KG1 (cell line): Measurements from ENCODE around the gene ZNF234.
A peak's percentile ranks its signal among the peaks of the same experiment; 100 is the strongest.
"Not testable (repeated sequence)": the region's sequence is repeated elsewhere in the genome, so short reads cannot be mapped to it uniquely, and the experiment has no call there.

Experiments used
- DNase-seq: peaks from one replicate; lab custom pipeline; 2025; lab: John Stamatoyannopoulos, UW

Gene ZNF234

DNA sequence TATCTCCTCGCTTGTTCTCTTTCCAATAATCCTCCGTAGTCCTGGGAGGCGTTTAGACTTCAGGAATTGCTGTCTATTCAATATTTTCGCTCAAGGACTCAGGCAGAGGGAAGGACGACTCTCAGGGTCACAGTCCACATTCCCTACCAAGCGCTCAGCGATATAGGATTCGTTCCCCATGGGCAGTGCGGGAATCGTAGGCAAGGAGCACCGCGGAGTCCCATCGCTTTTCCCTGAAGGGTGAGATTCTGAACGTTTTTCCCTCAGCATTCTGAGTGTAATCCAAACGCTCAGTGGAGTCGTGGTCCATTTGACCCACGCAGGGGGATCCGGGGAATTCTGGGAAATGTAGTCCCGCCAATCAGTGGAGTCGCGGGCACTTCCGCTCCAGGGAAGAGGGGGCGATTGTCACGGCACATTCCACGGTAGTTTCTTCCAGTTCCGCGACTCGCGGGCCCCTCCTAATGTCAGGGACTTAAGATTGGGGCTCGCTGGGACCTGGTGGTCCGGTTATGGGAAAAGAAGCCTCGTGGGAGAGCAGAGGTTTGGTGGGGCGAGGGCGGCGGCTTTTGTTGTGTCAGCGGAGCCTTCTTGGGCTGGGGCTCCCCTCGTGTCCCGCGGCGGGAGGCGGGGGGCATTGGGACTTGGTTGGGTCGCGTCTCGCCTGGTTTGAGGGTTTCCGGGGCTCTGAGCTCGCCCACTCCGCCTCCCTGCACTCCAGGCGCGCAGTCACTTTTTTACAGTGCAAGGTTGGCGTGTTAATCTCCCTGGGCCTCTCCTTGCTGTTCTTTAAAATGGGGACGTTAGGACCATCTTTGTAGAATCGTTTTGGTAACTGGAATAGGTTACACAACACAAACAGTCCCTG, at the start of gene ZNF234:
TSS of gene ZNF234 (plus strand) at position 364 of the 868 bp plus-strand sequence. CDS start 3,079 bp downstream, outside the sequence.
- DNase-seq = peak; percentile 61

DNA sequence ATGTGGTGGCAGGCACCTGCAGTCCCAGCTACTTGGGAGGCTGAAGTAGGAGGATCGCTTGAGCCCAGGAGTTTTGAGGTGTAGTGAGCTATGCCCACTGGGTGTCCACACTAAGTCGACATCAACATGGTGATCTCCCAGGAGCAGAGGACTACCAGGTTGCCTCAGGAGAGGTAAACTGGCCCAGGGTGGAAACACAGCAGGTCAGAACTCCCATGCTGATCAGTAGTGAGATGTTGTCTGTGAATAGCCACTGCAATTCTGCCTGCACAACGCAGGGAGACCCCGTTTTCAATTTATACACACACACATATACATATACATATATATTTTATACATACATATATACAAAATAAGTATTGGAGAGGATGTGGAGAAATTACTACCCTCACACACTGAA, 49.2 kb upstream of the ZNF234 start:
- no peak for DNase-seq

DNA sequence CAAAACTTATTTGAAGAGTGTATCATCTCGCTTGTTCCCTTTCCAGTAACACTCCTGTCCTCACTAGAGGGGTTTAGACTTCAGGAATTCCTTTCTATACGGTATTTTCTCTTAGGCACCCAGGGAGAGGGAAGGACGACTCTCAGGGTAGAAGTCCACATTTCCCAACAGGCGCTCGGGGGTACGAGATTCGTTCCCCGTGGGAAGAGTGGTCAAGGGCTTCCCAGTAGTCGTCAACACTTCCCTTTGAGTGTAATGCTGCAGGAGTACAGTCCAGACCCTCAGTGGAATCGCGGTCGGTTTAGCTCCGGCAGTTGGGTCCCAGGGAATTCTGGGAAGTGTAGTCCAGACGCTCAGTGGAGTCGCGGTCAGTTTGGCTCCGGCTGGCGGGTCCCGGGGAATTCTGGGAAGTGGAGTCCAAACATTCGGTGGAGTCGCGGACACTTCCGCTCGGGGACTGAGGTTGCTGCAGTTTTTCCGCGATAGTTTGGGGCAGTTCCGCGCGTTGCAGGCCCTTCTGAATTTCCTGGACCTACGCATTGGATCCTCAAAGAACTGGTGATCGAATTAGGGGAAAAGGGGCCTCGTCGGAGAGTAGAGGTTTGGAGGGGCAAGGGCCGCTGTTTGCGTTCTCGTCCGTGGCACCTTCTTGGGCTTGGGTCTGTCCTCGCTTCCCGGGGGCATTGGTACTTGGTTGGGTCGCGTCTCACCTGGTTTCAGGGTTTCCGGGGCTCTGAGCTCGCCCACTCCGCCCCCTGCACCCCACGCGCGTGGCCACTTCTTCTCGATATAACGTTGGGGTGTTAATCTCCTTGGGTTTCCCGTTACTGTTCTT, 47.2 kb upstream of the ZNF234 start, which contains the start of gene ZNF224:
TSS of gene ZNF224 (plus strand) at position 431 of the 835 bp plus-strand sequence. CDS start 3,513 bp downstream, outside the sequence.
- DNase-seq = peak; percentile 87

DNA sequence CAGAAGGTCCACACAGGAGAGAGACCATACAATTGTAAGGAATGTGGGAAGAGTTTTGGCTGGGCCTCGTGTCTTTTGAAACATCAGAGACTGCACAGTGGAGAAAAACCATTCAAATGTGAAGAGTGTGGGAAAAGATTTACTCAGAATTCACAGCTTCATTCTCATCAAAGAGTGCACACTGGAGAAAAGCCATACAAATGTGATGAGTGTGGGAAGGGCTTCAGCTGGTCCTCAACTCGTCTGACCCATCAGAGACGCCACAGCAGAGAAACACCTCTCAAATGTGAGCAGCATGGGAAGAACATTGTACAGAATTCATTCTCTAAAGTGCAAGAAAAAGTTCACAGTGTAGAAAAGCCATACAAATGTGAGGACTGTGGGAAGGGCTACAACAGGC, 33.6 kb upstream of the ZNF234 start:
- DNase-seq = no peak

DNA sequence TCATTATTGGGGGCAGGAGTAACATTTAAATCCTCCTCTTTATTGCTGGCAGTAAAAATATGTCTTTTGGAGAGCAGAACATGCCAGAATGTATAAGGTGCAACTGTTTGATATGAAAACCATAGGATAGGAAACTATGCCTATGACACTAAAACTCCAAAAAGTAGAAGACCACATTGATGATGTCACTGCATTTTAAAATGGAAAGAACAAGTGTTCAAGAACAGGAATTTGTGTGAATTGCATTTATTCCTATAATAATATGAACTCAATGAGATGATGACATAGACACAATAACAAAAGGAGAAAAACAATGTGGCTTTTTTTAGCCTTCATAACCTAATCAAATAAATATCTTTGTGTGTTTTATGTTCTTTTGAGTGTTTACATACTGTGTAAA, 31.9 kb upstream of the ZNF234 start:
- DNase-seq = no peak

DNA sequence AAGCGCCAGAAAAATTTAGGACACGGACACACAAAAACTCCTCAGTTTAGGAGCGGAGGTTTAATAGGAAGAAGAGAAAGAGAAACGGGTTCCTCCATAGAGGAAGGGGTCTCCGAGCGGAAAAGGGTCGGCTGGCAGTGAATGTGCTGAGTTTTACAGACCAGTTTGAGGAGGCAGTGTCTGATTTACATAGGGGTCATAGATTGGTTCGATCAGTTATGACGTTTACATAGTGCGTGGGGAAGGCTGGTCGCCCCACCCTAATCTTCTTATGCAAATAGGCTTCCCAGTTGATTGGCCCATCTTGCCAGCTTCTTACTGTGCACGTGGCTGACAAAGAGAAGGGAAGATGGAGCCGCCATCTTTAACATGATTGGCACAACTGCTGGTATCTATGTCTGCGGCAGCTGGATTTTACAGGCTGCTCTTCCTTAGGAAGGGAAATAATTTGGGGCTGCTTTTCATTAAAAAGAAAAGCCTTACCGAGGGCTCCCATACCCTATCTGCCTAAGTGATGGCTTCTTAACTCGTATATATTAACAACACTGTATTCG, 29.4 kb upstream of the ZNF234 start:
- no peak for DNase-seq

DNA sequence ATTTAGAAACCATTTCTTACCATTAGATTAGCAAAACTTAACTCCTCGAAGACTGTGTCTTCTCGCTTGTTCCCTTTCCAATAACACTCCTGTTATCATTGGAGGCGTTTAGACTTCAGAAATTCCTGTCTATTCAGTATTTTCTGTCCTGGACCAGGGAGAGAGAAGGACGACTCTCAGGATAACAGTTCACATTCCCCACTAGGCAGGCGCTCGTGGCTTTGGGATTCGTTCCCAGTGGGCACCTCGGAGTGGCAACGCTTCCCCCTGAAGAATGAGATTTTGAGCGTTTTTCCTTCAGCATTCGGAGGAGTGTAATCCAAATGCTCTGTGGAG, 28.6 kb upstream of the ZNF234 start:
- DNase-seq = no peak

DNA sequence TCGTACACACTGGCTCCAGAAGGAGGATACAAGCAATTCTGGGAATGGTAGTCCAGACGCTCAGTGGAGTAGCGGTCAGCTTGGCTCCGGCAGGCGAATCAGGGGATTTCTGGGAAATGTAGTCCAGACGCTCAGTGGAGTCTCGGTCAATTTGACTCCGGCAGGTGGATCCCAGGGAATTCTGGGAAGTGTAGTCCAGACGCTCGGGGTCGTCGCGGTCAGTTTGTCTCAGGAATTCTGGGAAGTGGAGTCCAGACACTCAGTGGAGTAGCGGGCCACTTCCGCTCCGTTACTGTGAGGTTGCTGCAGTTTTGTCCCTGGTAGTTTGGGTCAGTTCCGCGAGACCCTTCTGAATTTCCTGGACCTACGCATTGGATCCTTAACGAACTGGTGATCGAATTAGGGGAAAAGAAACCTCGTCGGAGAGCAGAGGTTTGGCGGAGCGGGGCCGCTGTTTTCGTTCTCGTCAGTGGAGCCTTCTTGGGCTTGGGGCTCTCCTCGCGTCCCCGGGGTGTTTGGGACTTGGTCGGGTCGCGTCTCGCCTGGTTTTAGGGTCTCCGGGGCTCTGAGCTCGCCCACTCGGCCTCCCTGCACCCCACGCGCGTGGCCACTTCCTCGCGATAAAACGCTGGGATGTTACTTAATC, 28.1 kb upstream of the ZNF234 start, which contains the start of gene ZNF225:
TSS of gene ZNF225 (plus strand) at position 262 of the 646 bp plus-strand sequence. CDS start 2,429 bp downstream, outside the sequence.
- DNase-seq = peak; percentile 94

DNA sequence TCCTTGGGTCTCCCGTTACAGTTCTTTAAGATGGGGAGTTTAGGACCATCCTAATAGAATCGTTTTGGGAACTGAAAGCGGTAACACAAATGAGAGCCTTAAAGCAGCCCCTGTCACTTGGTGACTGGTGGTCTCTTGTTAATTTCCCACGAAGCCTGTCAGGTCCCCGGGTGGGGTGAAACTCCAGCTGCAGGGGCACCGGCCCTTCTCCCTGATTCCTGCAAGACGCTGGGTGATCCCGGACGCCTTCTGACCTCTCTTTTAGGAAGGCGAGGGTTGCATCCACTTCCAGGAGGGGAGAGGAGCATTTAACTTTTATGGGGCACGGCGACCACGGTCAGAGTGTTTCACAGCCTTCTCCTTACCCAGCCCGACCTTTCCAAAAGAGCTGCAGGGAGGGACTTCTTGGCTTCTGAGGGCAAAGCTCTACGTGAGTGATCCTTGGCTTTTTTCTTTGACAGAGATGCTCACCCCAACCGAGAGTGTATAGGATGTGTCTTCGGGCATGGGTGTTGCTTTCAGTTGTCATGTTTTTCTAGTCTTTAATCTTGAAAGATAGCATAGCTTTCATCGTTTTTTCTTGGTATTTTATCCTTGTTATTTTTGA, 27.5 kb upstream of the ZNF234 start:
- DNase-seq = peak; percentile 44

DNA sequence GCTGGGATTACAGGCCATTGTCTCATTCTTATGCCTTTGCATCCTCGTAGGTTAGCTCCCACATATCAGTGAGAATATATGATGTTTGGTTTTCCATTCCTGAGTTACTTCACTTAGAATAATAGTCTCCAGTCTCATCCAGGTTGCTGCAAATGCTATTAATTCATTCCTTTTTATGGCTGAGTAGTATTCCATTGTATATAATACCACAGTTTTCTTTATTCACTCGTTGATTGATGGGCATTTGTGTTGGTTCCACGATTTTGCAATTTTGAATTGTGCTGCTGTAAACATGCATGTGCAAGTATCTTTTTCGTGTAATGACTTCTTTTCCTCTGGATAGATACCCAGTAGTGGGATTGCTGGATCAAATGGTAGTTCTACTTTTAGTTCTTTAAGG, 20.2 kb upstream of the ZNF234 start:
- DNase-seq = not testable (repeated sequence)

DNA sequence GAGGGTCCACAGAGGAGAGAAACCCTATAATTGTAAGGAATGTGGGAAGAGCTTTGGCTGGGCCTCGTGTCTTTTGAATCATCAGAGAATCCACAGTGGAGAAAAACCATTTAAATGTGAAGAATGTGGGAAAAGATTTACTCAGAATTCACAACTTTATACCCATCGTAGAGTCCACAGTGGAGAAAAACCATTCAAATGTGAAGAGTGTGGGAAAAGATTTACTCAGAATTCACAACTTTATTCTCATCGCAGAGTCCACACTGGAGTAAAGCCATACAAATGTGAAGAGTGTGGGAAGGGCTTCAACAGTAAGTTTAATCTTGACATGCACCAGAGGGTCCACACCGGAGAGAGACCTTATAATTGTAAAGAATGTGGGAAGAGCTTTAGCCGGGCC, 9.4 kb upstream of the ZNF234 start:
- no peak for DNase-seq

DNA sequence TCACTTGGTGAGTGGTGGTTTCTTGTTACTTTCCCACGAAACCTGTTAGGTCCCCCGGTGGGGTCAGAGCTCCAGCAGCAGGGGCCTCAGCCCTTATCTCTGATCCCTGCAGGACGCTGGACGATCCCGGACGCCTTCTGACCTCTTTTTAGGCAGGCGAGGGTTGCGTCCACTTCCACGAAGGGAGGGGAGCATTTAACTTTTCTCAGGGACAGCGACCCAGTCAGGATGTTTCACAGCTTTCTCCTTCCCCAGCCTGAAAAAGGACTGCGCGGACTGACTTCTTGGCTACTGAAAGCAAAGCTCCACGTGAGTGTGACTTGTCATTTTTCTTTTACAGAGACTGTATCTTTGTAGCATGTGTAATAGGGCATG, 692 bp downstream of the ZNF234 start:
- peak; percentile 24 for DNase-seq

DNA sequence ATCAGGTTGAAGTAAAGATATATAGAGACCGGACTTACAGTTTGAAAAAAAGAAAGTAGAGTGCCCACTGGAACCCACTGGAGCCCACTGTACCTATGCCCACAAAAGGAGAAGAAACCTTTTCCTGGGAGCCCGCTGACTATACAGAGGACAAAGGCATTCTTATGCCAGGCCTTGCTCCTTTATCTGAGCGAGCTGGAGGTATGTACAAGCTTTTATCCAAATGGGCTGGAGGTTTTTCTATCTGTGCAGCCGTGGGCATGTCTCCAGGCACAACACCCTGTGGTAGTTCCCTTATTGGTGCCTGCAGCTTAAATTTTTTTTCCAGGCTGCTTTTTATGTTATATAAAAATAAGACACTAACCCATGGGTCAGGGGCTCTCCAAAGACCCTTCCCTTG, 8.4 kb downstream of the ZNF234 start:
- no peak for DNase-seq

DNA sequence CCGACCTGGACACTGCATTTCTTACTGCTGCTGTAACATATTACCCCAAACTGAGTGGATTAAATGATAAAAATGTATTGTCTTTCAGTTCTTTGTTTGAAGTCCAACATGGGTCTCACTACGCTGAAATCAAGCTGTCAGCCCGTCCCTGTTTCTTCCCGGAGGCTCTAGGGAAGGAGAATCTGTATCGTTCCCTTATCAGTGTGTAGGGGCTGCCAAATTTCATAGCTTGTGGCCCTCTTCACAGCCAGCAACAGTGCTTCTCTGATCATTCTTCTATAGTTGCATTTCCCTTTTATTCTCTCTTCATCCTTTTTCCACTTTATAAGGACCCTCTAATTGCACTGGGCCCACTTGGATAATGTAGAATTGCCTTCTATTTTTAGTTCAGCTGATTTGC, 10.1 kb downstream of the ZNF234 start:
- DNase-seq = no peak

DNA sequence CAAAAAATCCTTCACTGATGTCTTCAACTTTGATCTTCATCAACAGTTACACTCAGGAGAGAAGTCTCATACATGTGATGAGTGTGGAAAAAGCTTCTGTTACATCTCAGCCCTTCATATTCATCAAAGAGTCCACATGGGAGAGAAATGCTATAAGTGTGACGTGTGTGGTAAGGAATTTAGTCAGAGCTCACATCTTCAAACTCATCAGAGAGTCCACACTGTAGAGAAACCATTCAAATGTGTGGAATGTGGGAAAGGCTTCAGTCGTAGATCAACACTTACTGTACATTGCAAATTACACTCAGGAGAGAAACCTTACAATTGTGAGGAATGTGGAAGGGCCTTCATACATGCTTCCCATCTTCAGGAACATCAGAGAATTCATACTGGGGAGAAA, 15.1 kb downstream of the ZNF234 start:
- no peak for DNase-seq

DNA sequence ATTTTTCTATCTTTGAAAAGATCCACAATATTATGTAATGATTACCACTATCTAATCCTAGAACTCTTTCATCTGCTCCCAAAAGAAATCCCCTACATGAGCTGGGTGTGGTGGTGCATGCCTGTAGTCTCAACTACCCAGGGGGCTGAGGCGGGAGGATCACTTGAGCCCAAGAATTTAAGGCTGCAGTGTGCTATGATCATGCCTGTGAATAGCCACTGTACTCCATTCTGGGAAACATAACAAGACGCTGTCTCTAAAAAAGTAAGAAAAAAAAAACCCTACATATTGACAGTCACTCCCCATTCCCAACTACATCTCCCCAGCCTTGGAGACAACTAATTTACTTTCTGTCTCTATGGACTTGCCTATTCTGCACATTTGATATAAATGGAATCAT, 22.4 kb downstream of the ZNF234 start:
- no peak for DNase-seq

DNA sequence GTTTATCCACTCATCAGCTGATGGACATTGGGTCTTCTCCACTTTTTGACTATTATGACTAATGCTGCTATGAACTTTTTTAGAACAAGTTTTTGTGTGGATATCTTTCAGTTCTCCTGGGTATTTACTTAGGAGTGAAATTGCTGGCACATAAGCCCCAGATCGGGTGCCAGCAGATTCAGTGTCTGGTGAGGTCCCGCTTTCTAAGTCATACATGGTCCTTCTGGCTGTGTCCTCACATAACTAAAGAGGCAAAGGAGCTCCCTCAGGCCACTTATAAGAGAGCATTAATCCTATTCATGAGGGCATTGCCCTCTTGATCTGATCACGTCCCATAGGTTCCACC, 22.9 kb downstream of the ZNF234 start:
- DNase-seq = no peak

DNA sequence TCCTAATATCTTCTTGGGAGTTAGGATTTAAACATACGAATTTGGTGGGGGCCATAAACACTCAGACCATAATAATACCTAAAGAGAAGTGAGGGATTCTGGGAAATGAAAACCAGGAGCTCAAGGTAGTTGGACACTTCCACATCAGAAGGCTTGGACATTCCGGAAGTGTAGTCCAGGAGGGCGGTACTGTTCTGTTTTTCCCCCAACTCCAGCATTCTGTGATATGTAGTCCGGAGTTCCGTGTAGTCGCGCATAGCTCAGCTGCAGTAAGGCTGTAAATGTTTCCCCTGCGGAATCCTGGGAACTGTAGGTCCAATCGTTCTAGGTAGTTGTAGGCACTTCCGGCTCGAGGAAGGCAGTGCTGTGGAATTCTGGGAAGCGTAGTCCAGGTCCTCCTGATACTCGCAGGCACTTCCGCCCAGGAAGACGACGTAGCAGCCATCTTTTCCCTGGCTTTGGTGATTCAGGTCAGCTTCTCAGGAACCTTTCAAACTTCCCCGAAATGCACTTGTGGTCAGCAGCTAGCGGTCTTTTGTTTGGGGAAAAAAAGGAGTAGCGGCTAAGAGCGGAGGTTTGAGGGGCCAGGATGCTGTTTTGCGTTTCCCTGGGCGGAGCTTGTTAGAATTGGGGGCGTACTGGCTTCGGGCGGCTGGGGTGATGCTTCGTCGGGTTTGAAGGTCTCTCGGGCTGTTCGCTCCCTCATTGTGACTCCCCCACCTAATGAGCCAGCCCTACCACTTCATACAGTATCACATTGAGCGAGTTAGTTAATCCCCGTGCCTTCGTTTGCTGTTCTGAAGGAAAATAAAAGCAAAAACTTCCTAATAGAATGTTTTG, 23.5 kb downstream of the ZNF234 start, which contains the start of gene ZNF226:
TSS of gene ZNF226 (plus strand) at position 428 of the 840 bp plus-strand sequence. CDS start 4,981 bp downstream, outside the sequence.
- peak; percentile 94 for DNase-seq

DNA sequence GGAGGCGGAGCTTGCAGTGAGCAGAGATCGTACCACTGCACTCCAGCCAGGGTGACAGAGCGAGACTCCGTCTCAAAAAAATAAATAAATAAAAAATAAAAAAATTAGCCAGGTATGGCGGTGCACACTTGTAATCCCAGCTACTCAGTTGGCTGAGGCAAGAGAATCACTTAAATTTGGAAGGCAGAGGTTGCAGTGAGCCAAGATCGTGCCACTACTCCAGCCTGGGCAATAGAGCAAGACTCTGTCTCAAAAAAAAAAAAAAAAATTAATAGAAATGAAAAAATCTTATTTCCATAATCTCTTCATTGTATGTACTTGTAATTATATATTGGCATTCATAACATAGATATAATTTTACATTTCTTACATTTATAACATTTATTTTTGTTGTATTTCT, 29.3 kb downstream of the ZNF234 start:
- not testable (repeated sequence) for DNase-seq

DNA sequence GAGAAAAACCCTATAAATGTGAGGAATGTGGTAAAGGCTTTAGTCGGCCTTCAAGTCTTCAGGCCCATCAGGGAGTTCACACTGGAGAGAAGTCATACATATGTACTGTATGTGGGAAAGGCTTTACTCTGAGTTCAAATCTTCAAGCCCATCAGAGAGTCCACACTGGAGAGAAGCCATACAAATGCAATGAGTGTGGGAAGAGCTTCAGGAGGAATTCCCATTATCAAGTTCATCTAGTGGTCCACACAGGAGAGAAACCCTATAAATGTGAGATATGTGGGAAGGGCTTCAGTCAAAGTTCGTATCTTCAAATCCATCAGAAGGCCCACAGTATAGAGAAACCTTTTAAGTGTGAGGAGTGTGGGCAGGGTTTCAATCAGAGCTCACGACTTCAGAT, 35.2 kb downstream of the ZNF234 start:
- DNase-seq = no peak

DNA sequence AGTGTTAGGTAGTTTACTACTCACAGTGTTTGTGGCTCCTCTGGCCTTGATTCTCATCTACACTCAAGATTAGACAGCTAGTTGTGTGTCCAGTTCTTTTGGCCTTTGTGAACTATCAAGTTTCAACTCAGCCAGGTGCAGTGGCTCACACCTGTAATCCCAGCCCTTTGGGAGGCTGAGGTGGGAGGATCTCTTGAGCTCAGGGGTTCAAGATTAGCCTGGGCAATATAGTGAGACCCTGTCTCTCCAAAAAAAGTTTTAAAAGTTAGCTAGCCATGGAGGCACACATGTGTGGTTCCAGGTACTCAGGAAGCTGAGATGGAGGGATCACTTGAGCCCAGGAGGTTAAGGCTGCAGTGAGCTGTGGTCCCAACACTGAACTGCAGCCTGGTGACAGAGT, 39.6 kb downstream of the ZNF234 start:
- DNase-seq = no peak
